HG02642 (cell line): ENCODE results near the gene BMPR1A.
"Not testable (repeated sequence)": the region's sequence is repeated elsewhere in the genome, so short reads cannot be mapped to it uniquely, and the experiment has no call there.

Experiments
- ATAC-seq: cut with Tn5 transposase; IDR thresholded peaks from one replicate; pipeline ENCODE4 v1.9.1; 2021; ENCODE audit warnings: mild to moderate bottlenecking; ENCODE audit not compliant: unreplicated experiment, poor library complexity

Gene BMPR1A

DNA sequence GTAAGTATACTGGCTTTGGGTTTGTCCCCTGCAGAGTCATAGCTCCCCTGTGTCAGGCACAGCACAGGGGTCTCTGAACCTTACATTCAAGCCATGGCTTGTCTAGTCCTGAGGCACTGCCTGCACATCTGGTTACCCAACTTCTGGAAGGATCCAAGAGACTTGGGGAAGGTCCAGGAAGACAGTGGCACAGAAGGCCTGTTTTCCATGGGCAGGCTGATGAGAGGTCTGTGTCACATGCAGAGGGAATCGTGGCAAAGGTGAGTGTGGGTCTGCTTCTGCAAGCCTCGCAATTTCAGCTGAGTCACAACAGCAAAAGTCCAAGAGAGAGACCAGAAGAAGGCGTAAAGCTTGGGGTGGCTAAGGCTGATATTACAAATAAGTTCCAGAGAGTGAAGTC lies 28.4 kb upstream of the BMPR1A start:
- no peak for ATAC-seq

DNA sequence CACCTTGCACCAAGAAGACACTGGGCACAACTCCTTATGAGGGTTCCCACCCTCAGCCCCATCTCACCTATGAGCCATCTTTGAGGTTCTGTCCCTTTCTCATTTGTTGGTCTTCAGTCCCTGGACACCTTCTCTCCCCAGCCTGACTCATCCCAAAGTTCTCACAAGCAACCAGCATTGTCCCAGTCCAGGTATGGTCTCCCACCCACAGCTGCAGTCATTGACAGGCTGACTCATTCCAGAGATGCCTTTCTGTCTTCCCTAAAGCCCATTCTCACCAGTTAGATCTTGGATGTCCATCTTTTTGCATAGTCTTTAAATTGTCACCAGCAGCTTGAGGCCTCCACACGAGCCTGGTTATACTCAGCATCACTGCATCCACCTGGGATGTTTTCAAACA lies 26.7 kb upstream of the BMPR1A start:
- no peak for ATAC-seq

DNA sequence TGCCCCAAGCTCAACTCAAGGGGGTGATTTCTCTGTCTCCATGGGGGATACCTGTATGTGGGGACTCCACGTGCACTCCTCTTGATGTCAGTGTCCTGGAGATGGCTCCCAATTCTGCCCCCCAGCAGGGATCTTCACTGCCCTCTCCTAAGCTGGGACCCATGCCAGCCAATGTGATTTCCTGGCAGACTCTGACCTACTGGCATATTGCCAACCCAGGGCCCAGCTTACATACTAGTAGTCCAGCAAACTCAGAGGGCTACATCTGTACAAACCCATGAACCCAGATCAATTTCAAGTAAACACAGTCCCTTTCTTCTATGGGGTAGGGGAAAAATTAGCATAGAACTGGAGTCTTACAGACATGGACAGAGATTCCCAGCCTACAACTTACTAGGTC lies 26.2 kb upstream of the BMPR1A start:
- no peak for ATAC-seq

DNA sequence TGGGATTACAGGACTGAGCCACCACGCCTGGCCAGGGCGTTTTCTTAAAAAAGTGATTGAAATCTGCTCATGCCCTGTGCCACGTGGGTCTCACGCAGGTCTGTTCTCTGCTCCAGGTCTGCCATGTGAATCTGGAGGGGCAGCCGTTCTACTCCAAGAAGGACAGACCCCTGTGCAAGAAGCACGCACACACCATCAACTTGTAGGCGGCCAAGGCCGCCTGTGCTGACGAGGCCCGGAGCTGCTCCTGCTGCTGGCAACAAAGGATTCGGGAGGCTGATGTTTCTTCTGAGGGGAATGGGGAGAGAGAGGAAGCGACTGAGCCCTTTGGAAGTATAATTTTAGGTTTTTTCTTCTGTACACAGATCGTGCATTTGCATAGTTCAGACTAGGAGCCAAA lies 23.6 kb upstream of the BMPR1A start:
- ATAC-seq = no peak

DNA sequence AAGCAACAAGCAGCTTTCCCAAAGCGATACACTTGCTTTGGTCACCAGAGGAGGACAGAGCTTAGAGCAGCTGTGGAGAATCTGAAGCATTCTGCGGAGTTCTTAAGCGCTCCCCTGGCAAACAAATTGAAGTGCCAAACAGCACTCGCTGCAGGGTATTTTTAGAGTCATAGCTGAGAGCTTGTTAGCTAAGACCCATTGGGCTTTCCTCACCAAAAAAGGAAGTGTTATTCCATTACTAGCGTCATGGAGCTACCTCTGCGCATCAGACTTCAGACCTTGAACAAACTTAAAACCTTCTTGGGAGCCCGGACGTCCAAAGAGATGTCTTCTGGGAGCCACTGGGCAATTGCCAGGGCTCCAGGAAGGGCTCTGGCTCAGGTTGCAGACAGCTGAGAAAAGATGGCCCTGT lies 23.2 kb upstream of the BMPR1A start:
- no peak for ATAC-seq

DNA sequence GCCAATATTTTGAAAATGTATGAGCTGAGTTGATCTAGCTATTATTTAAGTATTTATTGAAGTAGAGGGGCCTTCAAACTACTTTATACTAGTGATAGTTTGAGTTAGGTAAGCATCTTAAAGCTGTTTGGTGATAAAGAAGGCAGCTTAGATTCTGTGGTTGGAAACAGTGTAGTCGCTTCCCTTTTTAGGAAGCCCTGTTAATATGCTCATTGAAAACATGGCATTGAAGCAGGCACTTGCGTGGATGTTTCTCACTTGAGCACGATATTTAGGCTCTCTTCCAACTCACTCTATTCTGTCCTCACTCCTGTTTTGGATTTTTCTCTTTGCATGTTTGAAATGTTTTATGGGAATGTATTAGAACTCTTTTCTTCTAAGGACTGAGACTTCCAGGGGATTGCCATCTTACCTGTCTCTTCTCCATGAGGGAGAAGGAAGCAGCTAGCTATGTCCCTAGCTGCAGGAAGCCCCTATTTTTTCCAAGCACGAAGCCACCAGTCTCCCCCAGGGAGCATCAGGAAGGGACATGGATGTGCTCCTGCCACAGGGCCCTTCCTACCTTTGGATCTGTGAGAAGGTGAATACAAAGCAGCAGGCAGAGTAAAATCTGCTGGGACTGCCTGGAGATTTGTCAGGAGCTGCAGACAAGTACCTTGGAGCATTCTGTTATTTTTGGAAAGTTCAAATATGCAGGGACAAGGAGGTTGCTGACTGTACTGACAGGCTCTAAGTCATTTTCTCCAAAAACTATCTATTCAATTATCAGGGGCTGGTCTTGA lies 22.0 kb upstream of the BMPR1A start:
- ATAC-seq = no peak

DNA sequence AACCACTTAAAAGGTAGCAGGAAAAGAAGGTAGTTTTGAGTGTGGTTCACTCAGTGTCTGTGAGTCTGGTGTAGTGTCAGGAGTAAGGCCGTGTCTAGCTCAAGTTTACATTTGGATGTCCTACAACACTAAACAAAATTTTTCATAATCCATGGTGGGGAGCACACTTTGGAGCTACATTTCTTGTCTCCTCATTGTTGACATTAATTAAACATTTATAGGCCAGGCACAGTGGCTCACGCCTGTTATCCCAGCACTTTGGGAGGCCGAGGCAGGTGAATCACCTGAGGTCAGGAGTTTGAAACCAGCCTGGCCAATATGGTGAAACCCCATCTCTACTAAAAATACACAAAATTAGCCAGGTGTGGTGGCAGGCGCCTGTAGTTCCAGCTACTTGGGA lies 21.1 kb upstream of the BMPR1A start:
- not testable (repeated sequence) for ATAC-seq

DNA sequence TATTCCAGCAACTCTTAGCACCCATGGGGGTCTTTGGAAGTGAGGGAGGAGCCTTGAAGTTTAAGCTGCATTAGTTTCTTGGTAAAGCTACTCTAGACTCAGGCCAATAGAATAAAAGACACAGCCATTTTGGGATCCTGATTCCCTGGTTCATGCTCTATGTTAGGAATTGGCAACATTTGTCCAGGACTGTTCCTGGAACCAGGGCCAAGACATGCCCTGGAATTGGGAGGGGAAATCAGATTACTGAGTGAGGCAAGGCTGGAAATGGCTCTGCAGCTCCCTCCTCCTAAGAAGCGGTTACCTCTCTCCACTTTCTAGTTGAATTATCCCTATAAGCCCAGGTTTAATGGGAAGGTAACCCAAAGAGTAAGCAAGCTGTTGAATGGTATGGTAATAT lies 14.2 kb upstream of the BMPR1A start:
- no peak for ATAC-seq

DNA sequence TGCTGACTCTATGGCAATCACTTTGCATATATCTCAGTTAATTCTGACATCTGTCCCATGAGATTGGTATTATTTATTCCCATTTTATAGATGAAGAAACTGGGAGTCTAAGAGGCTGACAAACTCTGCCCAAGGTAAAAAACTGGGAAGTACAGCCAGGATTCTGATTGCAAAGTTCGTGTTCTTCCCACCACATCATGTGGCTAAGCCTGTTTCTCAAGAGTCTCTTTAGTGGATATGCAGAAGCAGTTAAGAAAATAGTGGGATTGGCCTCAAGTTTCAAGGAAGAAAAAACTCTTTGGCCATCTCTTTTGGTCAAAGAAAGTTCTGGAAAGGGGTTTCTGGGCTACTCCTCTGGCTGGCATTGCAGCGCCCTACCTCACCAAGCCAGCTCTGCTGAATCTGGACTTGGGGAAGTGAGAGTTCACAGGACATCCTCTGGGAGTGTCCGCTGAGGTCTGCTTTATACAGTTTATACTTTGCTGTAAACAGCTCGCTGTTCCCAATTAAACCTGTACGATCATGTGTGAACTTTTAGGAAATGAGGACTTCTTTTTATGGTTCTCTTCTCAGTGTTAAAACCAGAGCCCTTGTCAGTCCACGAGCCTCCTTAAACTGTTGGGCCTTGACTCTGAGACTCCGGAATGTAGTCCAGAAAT lies 12.2 kb upstream of the BMPR1A start:
- ATAC-seq = no peak

DNA sequence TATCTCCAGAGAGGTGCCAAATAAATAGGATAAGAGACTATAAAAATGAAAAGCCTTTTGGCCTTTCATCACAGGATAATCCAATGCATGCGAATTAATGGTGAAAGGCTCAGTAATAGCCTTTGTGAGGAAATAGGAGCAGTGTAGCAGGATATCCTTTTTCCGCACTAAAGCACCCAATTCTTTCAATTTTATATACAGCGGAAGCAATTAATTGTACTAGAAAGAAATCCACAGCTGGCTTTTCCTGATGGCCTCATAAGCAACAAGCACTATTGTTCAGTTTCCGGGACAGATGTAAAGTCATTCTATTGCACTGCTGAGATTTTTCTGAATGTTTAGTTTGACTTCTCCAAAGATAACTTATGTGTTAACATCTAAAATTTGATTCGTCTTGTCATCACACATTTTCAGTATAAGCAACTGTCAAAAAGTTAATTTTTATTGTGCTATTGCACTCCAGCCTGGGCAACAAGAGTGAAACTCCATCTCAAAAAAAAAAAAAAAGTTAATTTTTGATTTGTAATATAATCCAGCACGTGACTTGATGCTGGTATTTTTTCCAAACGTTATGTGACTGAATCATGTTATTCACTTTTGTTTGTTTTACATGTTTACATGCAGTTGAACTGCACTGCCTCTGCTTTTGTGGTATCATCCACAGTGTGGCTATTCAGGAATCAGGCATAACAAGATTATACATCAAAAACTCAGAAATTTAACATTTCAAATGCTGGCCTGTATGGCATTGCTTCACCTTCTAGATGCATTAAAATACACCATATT lies 8.4 kb upstream of the BMPR1A start:
- ATAC-seq = no peak

DNA sequence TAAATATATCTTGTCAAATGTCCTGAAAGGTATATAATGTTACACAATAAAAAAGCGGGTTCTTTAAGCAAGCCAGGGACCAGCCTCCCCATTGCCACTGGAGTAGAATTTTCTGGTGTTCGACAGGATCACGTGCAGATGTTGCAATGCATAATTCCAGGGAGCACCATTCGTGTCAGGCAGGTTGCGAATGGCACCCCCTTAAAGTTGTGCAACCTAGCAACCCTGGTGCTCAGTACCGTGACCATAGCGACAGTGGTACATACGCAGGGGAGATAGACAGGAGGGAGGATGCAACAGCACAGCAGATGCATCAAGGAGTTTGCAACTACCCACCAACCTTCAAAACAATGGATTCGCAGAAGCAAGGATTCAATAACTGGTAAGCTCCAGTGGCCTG lies 6.6 kb upstream of the BMPR1A start:
- ATAC-seq = no peak

DNA sequence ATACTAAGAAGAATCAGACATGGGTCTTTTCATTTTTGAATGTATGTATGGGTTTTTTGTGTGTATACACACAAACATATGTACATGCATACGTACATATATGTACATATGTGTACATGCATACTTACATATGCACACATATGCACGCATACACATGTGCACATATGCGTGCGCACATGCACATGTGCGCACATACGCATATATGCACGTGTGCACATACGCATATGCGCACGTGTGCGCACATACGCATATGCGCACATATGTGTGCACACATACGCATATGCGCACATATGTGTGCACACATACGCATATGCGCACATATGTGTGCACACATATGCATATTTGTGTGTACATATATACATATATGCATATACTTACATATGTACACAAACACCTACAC lies 4.9 kb upstream of the BMPR1A start:
- no peak for ATAC-seq

DNA sequence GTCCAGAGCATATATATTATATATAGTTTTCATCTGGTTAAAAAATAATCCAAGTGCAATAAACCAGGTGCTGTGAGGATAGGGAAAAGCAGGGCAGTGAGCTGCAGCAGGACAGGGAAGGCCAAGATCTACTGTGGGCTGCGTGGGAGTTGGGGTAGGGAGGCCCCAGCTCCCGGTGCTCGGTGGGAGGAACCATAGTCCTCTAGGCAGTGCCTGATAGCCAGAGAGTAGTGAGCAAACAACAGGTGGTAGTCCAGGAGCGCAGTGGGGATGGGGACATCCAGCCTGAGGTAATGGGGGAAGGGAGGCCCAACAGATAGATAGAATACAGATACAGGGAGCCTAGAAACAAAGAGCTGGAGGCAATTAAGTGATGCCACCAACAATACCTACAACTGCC lies 4.1 kb upstream of the BMPR1A start:
- no peak for ATAC-seq

DNA sequence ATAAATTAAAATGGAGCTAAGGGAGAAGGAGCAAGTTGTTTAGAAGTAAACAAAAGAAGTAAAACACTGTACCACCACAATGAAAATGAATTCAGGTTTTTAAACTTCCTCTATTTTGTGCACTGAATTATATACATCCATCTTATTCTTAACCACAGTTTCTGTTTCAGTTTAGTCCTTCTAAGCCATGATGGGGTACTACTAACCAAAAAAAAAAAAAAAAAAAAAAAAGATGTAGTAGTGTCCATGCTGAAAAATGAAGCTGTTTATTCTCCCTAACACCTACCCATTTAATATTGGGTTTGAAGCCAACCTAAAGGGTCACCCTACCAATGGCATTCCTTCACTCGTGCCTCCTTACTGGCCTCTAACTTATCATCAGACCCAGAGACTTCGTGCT lies 3.4 kb upstream of the BMPR1A start:
- ATAC-seq = no peak

DNA sequence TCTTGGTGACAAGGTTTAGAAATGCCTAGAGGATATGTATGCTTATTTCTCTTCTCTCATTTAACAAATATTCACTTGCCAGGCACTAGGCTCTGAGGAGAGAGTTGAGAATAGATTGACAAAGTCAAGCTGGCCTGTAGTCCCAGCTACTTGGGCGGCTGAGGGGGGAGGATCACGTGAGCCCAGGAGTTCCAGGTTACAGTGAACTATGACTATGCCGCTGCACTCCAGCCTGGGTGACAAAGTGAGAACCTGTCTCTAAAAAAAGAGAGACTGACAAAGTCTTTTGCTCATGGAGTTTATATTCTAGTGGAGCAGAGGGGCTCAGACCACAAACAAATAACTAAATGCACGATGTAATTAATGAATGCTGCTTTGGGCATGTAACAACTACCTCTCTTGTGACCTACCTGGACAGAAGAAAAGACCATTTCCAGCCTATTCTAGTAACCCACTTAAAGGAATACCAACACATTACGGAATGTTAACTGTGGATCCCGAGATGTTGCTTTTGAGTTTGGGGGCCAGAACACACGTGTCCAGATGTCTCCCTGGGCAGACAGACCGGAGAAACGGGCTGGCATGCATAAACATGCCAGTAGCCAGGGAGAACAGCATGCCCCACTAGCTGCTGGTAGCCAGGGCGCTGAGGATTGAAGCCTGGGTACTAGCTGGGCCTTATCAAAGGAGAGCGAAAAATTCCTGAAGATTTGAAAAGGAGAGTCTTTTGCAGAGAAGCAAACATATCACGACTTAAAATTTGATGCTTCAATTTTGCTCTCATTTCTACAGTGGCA lies 2.6 kb upstream of the BMPR1A start:
- ATAC-seq = no peak

DNA sequence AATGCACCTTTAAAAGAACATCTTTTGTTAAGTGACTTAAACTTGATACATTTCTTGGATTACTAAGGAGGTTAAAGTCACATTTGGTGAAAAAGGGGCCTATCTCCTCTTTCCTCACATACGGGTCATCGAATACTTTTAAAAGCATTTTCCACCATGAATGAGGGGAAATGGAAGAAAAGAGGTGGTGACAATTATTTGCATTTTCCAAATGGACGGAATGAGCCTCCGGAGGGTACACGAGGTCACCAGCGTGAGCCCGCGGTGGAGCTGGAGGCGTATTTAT lies 1.0 kb upstream of the BMPR1A start:
- no peak for ATAC-seq

DNA sequence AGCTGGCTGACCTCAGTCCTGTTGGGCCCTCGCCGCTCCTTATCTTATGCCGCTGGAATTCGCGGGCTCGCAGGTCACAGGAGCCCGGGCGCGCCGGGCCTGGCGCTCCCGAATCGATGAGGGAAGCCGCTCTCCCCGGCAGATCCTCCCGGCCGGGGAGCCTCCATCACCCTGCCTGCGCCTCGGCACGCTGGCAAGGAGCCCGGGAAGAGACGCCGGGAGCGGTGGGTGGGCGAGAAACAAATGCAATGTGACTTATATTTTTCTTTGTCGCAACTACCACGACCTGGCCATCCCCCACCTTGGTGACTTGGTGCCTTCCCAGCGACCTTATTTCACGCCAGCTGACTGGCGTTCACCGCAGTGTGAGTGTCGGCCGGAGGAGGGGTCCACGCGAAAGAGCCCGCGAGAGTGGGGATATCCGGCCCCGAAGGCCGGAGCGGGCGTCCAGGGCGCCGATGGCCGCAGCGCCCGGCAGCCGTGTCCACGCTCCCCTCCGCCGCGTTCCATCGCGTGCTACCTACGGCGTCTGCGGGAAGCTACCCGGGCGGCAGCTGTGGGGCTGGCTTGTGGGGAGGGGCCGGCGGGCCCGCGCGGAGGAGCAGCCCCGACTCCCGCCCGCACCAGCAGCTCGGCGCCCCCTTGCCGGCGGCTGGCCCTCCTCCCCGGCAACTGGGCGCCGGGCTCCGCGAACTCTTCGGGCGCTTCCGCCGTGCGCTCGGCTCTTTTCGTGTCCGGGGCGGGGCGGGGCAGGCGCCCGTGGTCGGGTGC lies 494 bp upstream of the BMPR1A start:
- ATAC-seq = peak; percentile 86

DNA sequence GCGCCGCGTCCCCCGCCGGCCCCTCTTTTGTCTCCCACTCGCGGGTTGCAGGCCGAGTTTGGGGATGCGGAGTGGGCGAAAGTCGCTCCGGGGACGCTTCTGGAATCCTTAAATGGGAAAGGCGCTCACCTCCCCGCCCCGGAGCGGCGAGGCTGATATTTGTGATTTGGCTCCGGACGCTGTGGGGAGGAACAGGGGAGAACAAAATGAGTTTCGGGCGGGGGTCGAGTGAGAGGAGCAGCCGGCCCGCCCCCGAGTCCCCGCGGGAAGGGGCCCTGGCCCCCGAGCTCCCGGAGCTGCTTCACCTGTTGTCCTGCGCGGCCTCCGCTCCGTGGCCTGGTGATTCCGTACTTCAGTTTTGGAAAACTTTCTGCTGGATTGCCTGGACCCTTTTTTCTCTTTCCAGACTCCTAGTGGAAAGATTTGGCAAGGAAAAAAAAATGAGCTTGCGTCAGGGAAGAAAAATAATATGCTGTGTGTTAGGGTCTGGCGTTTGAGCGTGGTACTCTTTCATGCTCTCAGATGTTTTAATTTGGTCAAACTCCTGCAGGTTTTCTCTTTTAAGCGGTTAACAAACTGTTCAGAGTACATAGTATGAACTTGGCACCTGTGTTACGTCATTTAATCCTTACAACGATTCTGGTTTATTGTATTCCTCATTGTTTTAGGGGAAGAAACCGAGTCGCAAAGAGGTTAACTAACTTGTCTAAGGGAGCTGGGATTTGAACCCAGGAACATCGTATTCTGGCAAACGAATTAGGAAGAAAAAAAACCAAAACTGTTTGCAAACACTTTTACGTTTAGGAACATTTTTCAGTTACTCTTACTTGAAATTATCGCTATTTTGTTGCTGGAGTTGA lies 924 bp downstream of the BMPR1A start:
- ATAC-seq = peak; percentile 6
